ENCODE results near the gene COMT. TPM values are rescaled to one million over a fixed set of nuclear protein-coding genes. Genes with fewer than 3 reads are reported as not detected.

The COMT gene
- total and polyA plus RNA-seq, 5 donors: 69.6 to 102 (median 85.1) TPM

DNA sequence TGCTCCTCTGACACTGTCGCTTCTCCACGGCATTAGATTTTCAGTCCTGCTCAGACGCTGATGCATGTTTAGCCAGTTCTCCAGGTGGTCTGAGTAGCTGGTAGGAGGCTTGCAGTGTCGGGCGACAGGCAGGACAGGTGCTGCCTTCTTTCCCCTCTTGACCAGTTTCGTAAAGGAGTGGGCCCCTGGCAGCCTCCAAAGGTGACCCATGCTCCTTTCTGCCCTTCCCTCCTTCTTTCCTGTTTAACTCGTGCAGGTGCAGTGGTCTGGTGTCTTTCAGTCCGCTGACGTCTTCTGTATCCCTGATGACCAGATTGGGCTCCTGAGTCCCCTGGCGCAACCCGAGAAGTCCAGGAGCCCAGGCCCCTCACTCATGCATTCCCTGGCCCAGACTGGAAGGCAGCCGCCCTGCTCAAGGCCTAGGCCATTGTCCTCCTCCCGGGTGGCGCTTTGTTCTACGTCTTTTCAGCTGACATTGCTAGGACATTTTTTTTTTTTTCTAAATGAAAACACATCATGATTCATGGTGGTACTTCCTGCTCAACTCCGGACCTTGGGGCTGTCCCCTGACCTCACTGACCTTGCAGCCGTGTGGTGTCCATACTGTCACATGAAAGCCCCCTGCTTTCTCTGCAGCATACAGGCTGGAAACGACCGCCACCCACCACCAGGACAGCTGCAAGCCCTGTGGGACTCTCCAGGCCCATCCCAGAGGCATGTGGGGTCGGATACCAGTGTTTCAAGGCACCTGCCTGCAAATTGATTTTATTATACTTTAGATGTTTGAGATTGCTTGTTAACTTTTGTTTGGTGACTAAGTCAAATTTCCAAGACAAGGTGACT is 25.6 kb downstream of the COMT start:
- H3K27me3 ChIP-seq (ENCODE audit: control insufficient read depth, insufficient read depth): no peaks in the 10 kb centered on the region
- intact Hi-C loops (cut with DNase I): no loop called here
- 71% methylated on average over 20 of the region's 20 CpGs for WGBS
- H3K4me1 ChIP-seq (ENCODE audit: control insufficient read depth, insufficient read depth, low read length): no peaks in the 10 kb centered on the region
- peak in 2 of 3 donors; percentile 32 to 39 for DNase-seq
- no peaks in the 10 kb centered on the region for H3K9me3 ChIP-seq (ENCODE audit: control insufficient read depth, low read length)
- no peak overlapping the region for H3K27ac ChIP-seq (ENCODE audit: low read length)
- ATAC-seq: no peak
- no peak overlapping the region for H3K4me3 ChIP-seq (ENCODE audit: low read length)

DNA sequence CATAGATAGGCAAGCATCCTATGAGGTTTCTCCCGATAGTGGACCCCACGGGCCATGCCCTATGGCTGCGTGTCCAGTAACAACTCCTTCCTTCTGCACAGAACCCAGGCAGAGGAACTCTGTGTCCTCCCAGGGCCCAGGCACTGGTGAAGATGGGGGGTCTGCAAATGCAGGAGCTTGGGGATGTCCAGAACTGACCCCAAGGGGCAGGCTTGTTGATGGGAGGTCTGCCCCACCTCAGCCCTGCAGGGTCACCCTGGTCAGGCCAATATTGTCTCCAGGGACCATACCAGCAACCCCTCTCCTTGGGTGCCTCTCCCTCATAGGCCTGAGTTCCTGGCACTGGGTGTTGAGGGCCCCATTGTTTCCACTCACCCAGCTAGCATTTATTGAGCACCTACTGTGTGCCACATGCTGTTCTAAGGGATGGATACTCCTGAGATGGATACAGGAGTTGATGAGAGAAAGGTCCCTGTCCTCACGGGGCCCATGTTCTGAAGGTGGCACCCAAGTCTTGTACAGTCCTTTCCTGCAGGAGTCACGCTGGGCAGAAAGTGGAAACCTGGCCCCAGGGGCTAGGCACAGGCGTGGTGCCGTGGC is 26.4 kb downstream of the COMT start:
- Histone ChIP-seq H3K9me3 (ENCODE audit: control insufficient read depth, low read length) (no peaks in the 10 kb centered on the region), H3K4me3 (ENCODE audit: low read length) (no peak overlapping the region), H3K27me3 (ENCODE audit: control insufficient read depth, insufficient read depth) (no peaks in the 10 kb centered on the region), H3K27ac (ENCODE audit: low read length) (no peak overlapping the region), H3K4me1 (ENCODE audit: control insufficient read depth, insufficient read depth, low read length) (no peaks in the 10 kb centered on the region)
- ATAC-seq (no peak), DNase-seq (peak in 2 of 3 donors; percentile 24 to 27)
- WGBS: 85% methylated on average over 7 of the region's 7 CpGs
- intact Hi-C loops (cut with DNase I): loop anchor here in 1 of 4 donors (2.0 kb wide), 1 partner anchor 45 kb away; no protein-coding TSS in a partner anchor

DNA sequence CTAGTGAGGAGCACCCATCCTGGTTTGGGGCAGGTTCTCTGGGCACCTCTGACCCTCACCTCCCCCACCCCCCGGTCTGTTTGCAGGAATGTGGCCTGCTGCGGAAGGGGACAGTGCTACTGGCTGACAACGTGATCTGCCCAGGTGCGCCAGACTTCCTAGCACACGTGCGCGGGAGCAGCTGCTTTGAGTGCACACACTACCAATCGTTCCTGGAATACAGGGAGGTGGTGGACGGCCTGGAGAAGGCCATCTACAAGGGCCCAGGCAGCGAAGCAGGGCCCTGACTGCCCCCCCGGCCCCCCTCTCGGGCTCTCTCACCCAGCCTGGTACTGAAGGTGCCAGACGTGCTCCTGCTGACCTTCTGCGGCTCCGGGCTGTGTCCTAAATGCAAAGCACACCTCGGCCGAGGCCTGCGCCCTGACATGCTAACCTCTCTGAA is 26.9 kb downstream of the COMT start:
- ATAC-seq (no peak), DNase-seq (peak in 1 of 3 donors; percentile 36)
- Histone ChIP-seq H3K27me3 (ENCODE audit: control insufficient read depth, insufficient read depth) (no peaks in the 10 kb centered on the region), H3K4me3 (ENCODE audit: low read length) (no peak overlapping the region), H3K4me1 (ENCODE audit: control insufficient read depth, insufficient read depth, low read length) (no peaks in the 10 kb centered on the region), H3K27ac (ENCODE audit: low read length) (no peak overlapping the region), H3K9me3 (ENCODE audit: control insufficient read depth, low read length) (no peaks in the 10 kb centered on the region)
- 85% methylated on average over 18 of the region's 18 CpGs for WGBS
- intact Hi-C loops (cut with DNase I): loop anchor here in 1 of 4 donors (2.0 kb wide), 1 partner anchor 44 kb away; no protein-coding TSS in a partner anchor

DNA sequence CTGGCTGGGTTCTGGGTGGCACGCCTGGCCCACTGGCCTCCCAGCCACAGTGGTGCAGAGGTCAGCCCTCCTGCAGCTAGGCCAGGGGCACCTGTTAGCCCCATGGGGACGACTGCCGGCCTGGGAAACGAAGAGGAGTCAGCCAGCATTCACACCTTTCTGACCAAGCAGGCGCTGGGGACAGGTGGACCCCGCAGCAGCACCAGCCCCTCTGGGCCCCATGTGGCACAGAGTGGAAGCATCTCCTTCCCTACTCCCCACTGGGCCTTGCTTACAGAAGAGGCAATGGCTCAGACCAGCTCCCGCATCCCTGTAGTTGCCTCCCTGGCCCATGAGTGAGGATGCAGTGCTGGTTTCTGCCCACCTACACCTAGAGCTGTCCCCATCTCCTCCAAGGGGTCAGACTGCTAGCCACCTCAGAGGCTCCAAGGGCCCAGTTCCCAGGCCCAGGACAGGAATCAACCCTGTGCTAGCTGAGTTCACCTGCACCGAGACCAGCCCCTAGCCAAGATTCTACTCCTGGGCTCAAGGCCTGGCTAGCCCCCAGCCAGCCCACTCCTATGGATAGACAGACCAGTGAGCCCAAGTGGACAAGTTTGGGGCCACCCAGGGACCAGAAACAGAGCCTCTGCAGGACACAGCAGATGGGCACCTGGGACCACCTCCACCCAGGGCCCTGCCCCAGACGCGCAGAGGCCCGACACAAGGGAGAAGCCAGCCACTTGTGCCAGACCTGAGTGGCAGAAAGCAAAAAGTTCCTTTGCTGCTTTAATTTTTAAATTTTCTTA is 27.8 kb downstream of the COMT start:
- no peak for ATAC-seq
- Histone ChIP-seq H3K27me3 (ENCODE audit: control insufficient read depth, insufficient read depth) (no peaks in the 10 kb centered on the region), H3K4me1 (ENCODE audit: control insufficient read depth, insufficient read depth, low read length) (no peaks in the 10 kb centered on the region), H3K9me3 (ENCODE audit: control insufficient read depth, low read length) (no peaks in the 10 kb centered on the region), H3K4me3 (ENCODE audit: low read length) (no peak overlapping the region), H3K27ac (ENCODE audit: low read length) (no peak overlapping the region)
- DNase-seq: peak in 2 of 3 donors; percentile 50 to 51
- intact Hi-C loops (cut with DNase I): loop anchor here in 1 of 4 donors (2.0 kb wide), 1 partner anchor 43 kb away; no protein-coding TSS in a partner anchor
- 76% methylated on average over 11 of the region's 11 CpGs for WGBS

DNA sequence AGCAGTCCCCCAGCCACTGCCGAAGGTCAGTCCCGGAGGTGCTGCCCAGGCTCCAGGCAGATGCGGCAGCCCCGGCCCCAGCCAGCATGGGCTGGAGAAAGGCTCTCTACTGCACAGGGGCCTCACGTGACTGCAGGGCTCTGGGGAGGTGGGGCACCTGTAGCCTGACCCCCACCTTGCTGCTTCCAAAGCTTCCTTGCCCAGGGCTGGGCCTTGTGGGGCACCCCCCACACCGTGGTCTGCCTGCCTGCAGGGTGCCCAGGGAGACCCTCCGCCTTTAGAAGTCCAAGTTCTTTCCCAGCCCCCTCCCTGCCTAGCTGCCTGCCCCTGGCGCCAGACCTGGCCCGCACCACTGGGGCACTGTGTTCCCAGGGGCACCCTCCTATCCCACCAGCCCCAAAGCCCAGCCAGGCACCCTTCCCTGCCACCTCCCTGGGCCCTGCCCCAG is 28.5 kb downstream of the COMT start:
- 71% methylated on average over 9 of the region's 9 CpGs for WGBS
- no peaks in the 10 kb centered on the region for H3K27me3 ChIP-seq (ENCODE audit: control insufficient read depth, insufficient read depth)
- H3K4me3 ChIP-seq (ENCODE audit: low read length): no peak overlapping the region
- peak in 1 of 3 donors; percentile 61 for DNase-seq
- no peaks in the 10 kb centered on the region for H3K9me3 ChIP-seq (ENCODE audit: control insufficient read depth, low read length)
- peak; percentile 1 to 6 for ATAC-seq
- intact Hi-C loops (cut with DNase I): loop anchor here in 3 of 4 donors (2.0 kb wide), 1 partner anchor 43 kb away; no protein-coding TSS in a partner anchor
- H3K4me1 ChIP-seq (ENCODE audit: control insufficient read depth, insufficient read depth, low read length): no peaks in the 10 kb centered on the region
- H3K27ac ChIP-seq (ENCODE audit: low read length): no peak overlapping the region

DNA sequence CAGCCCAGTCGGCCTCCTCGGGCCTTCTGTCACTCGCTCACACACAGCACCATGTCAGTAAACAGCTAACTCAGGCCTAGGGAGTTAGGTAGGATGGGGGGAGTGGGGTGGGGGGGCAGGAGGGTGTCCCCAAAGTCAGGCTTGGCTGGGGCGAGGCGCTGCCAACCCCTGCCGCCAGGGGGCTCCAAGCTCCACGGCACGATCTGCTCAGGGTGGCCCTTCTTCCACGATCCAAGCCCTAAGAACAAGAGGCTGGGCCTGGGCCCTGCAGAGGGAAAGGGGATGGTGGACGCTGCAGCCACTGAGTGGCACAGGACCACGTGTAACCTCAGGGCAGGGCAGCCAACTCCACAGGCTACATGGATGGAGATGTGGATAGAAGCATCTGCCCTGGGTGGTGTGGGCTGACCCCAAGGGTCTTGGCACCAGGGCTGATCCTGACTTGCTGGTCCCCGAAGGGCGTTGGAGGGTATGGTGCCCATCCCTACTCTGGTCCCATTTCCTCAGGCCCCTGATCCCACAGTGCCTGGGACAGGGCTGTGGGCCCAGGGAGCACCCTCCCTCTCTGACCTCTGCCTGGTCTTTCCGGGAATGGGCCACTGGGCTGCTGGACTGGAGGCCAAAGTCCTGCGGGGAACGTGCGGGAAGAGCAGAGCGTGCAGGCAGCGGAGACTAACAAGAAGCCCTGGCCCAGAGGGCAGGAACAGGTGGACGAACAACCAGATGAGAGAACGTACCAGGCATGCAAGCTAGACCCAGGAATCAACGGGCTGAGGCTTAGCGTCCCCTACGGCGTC is 29.1 kb downstream of the COMT start:
- Histone ChIP-seq H3K4me3 (ENCODE audit: low read length) (no peak overlapping the region), H3K9me3 (ENCODE audit: control insufficient read depth, low read length) (no peaks in the 10 kb centered on the region), H3K27me3 (ENCODE audit: control insufficient read depth, insufficient read depth) (no peaks in the 10 kb centered on the region), H3K27ac (ENCODE audit: low read length) (no peak overlapping the region), H3K4me1 (ENCODE audit: control insufficient read depth, insufficient read depth, low read length) (no peaks in the 10 kb centered on the region)
- intact Hi-C loops (cut with DNase I): loop anchor here in 3 of 4 donors (2.0 kb wide), 1 partner anchor 42 kb away; no protein-coding TSS in a partner anchor
- DNase-seq (peak; percentile 70 to 91 (median 90)), ATAC-seq (peak; percentile 66 to 71)
- WGBS: 52% methylated on average over 25 of the region's 25 CpGs

DNA sequence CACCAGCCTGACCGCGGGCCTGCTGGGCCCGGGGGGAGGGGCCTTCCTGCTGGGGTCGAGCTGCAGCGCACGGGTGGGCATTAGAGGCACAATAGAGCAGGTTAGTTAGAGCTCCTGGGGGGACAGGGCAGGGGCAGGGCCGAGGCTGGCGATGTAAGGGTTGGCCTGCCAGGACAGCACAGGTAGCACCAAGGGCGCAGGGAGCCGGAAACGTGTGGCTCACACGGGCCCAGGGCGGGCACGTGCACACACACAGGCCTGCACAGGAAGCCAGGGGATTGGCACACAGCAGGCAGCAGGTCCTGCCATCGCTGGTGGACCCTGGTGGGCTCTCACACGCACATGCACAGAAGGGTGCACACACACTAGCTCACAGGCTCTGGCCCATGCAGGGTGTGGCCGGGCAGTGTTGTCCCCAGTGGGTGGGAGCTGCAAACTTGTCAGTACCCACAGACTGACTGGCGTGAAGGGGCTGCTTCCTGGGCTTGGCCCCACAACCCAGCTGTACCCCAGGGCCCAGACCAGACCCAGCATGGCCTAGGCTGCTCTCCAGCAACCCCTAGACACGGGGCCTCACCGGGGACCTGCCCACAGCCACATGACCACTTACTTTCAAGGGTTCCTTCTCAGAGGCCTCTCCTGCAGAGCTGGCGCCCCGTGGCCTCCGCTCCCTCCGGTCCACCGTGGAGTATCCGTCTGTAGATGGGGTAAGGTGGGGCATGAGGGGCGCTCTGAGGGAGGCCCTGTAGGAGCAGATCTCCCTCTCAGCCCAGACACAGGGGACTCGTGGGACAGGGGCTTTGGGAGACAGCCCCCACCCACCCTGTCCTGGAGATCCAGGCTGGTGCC is 29.9 kb downstream of the COMT start:
- H3K9me3 ChIP-seq (ENCODE audit: control insufficient read depth, low read length): no peaks in the 10 kb centered on the region
- intact Hi-C loops (cut with DNase I): loop anchor here in 3 of 4 donors (2.0 kb wide), 1 partner anchor 41 kb away; no protein-coding TSS in a partner anchor
- 70% methylated on average over 28 of the region's 28 CpGs for WGBS
- no peaks in the 10 kb centered on the region for H3K4me1 ChIP-seq (ENCODE audit: control insufficient read depth, insufficient read depth, low read length)
- no peak overlapping the region for H3K4me3 ChIP-seq (ENCODE audit: low read length)
- H3K27ac ChIP-seq (ENCODE audit: low read length): no peak overlapping the region
- ATAC-seq (peak in 1 of 2 donors; percentile 3), DNase-seq (peak in 1 of 3 donors; percentile 54)
- H3K27me3 ChIP-seq (ENCODE audit: control insufficient read depth, insufficient read depth): no peaks in the 10 kb centered on the region

DNA sequence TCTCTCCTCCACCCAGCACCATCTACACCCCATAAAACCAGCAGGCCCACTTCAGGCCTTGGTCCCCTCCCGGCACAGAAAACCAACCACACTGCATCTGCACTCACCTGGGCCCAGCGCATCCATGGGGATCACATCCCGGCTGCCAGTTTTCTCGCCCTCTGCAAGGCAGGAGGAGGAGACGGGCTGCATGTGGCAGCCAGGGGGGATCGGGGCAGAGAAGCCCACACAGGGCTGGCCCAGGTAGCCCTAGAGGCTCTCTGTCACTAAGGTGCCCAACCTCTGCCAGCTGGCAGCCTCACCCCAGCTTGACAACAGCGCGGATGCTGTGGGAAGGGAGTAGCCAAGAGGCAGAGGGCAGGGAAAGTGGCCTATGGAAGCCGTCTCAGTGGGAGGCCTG is 30.7 kb downstream of the COMT start:
- intact Hi-C loops (cut with DNase I): no loop called here
- DNase-seq (no peak), ATAC-seq (no peak)
- Histone ChIP-seq H3K4me3 (ENCODE audit: low read length) (no peak overlapping the region), H3K27ac (ENCODE audit: low read length) (no peak overlapping the region), H3K4me1 (ENCODE audit: control insufficient read depth, insufficient read depth, low read length) (no peaks in the 10 kb centered on the region), H3K27me3 (ENCODE audit: control insufficient read depth, insufficient read depth) (no peaks in the 10 kb centered on the region), H3K9me3 (ENCODE audit: control insufficient read depth, low read length) (no peaks in the 10 kb centered on the region)
- 90% methylated on average over 9 of the region's 9 CpGs for WGBS

DNA sequence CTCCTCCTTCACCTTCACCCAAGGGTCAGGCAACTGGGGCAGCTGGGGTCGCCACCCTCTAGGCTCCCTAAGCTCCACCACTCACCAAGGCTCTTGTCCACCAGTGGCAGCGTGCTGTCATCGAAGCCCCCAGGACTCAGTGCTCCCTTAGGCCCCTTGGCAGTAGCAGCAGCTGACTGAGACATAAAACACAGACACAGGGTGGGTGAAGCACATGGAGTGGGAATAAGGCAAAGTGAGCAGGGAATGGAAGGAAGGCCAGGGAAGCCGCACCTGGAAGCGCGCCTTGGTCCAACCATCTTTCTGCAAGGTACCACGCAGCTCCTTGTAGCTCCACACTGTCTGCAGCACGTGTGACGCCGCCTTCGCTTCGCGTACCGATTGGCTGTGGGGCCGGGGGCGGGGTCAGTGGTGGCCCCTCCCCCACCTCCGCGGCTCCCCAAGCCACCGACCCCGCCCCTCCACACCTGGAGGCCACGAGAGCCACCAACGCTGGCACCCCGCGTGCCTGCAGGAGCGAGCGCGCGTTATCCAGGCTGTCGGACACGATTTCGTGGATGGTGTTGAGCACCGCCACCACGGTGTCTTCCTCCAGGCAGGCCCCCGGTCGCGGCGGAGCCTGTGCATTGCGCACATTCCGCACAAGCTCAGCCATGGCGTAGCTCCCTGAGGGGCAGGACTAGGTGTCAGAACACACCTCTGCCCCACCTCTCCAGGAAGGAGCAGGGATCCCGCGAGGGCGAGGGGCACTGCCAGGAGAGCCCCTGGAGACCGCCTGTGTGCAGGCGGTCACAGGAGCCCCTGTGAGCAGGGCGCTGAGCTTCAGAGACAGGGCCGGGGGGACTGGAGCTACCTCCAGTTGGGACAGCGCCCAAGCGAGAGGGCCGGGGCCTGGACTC is 31.3 kb downstream of the COMT start:
- no peak for ATAC-seq
- intact Hi-C loops (cut with DNase I): no loop called here
- Histone ChIP-seq H3K27me3 (ENCODE audit: control insufficient read depth, insufficient read depth) (no peaks in the 10 kb centered on the region), H3K4me1 (ENCODE audit: control insufficient read depth, insufficient read depth, low read length) (no peaks in the 10 kb centered on the region), H3K9me3 (ENCODE audit: control insufficient read depth, low read length) (no peaks in the 10 kb centered on the region), H3K4me3 (ENCODE audit: low read length) (no peak overlapping the region), H3K27ac (ENCODE audit: low read length) (no peak overlapping the region)
- no peak for DNase-seq
- 94% methylated on average over 50 of the region's 50 CpGs for WGBS

Measured in right cardiac atrium (tissue), 5 donors.